ENCODE data around the gene GRK5. TPM values are rescaled to one million over a fixed set of nuclear protein-coding genes. Genes with fewer than 3 reads are reported as not detected.

Gene GRK5
- total RNA-seq, 1 experiment from 2014 or later: 4.8 TPM

DNA sequence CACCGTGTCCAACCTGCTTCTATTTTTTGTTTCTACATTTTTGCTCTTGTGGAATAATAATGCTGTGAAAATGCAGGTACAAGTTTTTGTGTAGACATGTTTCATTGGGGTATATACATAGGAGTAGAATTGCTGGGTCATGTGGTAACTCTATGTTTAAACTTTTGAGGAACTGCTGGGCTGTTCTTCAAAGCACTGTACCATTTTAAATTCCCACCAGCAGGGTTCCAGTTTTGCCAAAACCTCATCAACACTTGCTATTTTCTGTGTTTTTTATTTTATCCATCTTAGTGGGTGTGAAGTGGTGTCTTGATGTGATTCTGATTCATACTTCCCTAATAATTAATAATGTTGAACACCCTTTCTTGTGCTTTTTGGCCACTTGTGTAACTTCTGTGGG lies 196.6 kb downstream of the GRK5 start:
- no peak overlapping the region for H3K4me2 ChIP-seq
- H3K4me3 ChIP-seq: no peak overlapping the region
- H3K9me3 ChIP-seq (ENCODE audit: insufficient read depth, low read depth): no peaks in the 10 kb centered on the region
- no peaks in the 10 kb centered on the region for H3F3A ChIP-seq (ENCODE audit: insufficient read depth, low read depth)
- TF ChIP-seq EZH2 (IDR thresholded peaks at IDR 0.05; ENCODE audit: low read depth): no peak
- TF ChIP-seq, protein P1, sequence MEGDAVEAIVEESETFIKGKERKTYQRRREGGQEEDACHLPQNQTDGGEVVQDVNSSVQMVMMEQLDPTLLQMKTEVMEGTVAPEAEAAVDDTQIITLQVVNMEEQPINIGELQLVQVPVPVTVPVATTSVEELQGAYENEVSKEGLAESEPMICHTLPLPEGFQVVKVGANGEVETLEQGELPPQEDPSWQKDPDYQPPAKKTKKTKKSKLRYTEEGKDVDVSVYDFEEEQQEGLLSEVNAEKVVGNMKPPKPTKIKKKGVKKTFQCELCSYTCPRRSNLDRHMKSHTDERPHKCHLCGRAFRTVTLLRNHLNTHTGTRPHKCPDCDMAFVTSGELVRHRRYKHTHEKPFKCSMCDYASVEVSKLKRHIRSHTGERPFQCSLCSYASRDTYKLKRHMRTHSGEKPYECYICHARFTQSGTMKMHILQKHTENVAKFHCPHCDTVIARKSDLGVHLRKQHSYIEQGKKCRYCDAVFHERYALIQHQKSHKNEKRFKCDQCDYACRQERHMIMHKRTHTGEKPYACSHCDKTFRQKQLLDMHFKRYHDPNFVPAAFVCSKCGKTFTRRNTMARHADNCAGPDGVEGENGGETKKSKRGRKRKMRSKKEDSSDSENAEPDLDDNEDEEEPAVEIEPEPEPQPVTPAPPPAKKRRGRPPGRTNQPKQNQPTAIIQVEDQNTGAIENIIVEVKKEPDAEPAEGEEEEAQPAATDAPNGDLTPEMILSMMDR (conservative IDR thresholded peaks at IDR 0.05): no peak
- intact Hi-C loops (cut with micrococcal nuclease; ENCODE audit: unreplicated experiment): no loop called here
- no peaks in the 10 kb centered on the region for H4K20me1 ChIP-seq (ENCODE audit: insufficient read depth)
- no peaks in the 10 kb centered on the region for H3K27me3 ChIP-seq (ENCODE audit: insufficient read depth, low read depth)
- no peak for DNase-seq
- H3K79me2 ChIP-seq (ENCODE audit: low read depth): no peaks in the 10 kb centered on the region
- H3K9me2 ChIP-seq (ENCODE audit: insufficient read depth): no peaks in the 10 kb centered on the region
- CTCF ChIA-PET: no interaction called here
- BruUV-seq (replicated peaks): no TSS peak
- H3K36me3 ChIP-seq (ENCODE audit: low read depth): no peaks in the 10 kb centered on the region
- no peak overlapping the region for H2AFZ ChIP-seq
- no peak overlapping the region for H3K27ac ChIP-seq
- POLR2A ChIA-PET (ENCODE audit: unreplicated experiment): no interaction called here
- no peaks in the 10 kb centered on the region for H3K4me1 ChIP-seq (replicated peaks; ENCODE audit: insufficient read depth)

DNA sequence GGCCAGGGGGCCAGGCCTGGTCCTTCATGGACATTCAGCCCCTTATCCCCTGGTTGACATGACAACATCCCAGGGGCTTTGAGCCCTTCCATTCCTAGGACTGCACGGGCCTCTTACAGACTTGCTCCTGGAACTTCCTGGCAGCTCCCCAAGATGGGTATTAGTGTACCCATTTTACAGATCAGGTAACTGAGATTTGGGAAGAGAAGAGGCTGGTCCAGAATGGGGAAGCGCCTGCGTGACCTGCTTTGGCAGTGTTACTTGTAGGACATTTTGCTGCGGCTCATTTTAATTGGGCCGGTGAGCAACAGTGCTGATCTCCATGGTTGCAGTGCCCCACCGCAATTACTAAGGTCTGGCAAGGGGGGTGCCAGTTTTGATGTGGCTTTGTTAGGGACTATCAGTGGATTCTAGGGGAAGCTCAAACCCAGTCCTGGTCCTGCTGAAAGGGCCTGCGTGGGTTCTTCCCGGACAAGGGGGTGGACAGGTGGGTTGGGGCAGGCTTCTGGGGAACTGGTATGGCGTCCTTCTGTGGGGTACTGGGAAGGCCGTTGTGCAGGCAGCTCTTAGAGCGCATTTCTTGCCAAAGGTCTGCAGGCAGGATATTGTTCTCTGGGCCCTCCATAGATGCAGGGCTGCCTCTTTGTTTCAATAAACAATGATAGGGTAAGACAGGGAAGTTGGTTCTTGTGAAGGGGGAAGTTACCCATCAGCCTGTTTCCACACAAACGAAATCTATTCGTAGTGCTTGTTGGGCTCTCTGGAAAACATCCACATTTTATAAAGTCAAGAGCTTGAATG lies 197.5 kb downstream of the GRK5 start:
- intact Hi-C loops (cut with micrococcal nuclease; ENCODE audit: unreplicated experiment): no loop called here
- Histone ChIP-seq H4K20me1 (ENCODE audit: insufficient read depth) (no peaks in the 10 kb centered on the region), H3K4me3 (no peak overlapping the region), H3K36me3 (ENCODE audit: low read depth) (no peaks in the 10 kb centered on the region), H3K4me1 (replicated peaks; ENCODE audit: insufficient read depth) (no peaks in the 10 kb centered on the region), H3F3A (ENCODE audit: insufficient read depth, low read depth) (no peaks in the 10 kb centered on the region), H3K4me2 (no peak overlapping the region), H3K27me3 (ENCODE audit: insufficient read depth, low read depth) (no peaks in the 10 kb centered on the region), H3K27ac (no peak overlapping the region), H3K9me2 (ENCODE audit: insufficient read depth) (no peaks in the 10 kb centered on the region), H3K79me2 (ENCODE audit: low read depth) (no peaks in the 10 kb centered on the region), H2AFZ (no peak overlapping the region), H3K9me3 (ENCODE audit: insufficient read depth, low read depth) (no peaks in the 10 kb centered on the region)
- ChIA-PET POLR2A (ENCODE audit: unreplicated experiment) (no interaction called here), CTCF (no interaction called here)
- no TSS peak for BruUV-seq (replicated peaks)
- TF ChIP-seq EZH2 (IDR thresholded peaks at IDR 0.05; ENCODE audit: low read depth): no peak
- TF ChIP-seq, protein P1 (conservative IDR thresholded peaks at IDR 0.05): no peak
- DNase-seq: no peak

DNA sequence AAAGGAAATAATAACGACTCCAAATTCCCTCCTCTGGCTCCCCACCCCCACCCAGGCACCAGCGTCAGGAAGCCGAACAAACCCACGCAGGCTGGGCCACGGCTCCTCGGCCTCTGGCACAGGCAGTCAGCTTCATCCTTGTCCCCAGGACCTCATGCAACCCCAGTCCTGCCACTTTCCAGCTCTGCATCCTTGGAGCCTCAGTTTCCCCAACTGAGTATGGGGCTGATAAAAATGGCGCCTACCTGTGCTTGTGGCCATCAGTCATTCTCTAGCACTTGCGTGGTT lies 198.1 kb downstream of the GRK5 start:
- no peaks in the 10 kb centered on the region for H4K20me1 ChIP-seq (ENCODE audit: insufficient read depth)
- no peak overlapping the region for H2AFZ ChIP-seq
- H3K4me3 ChIP-seq: no peak overlapping the region
- intact Hi-C loops (cut with micrococcal nuclease; ENCODE audit: unreplicated experiment): no loop called here
- ChIA-PET CTCF (no interaction called here), POLR2A (ENCODE audit: unreplicated experiment) (no interaction called here)
- no peak for TF ChIP-seq EZH2 (IDR thresholded peaks at IDR 0.05; ENCODE audit: low read depth)
- TF ChIP-seq, protein P1 (conservative IDR thresholded peaks at IDR 0.05): no peak
- no peak for DNase-seq
- H3K27ac ChIP-seq: no peak overlapping the region
- H3K9me2 ChIP-seq (ENCODE audit: insufficient read depth): no peaks in the 10 kb centered on the region
- no peak overlapping the region for H3K4me2 ChIP-seq
- H3F3A ChIP-seq (ENCODE audit: insufficient read depth, low read depth): no peaks in the 10 kb centered on the region
- no peaks in the 10 kb centered on the region for H3K9me3 ChIP-seq (ENCODE audit: insufficient read depth, low read depth)
- no peaks in the 10 kb centered on the region for H3K36me3 ChIP-seq (ENCODE audit: low read depth)
- BruUV-seq (replicated peaks): no TSS peak
- H3K4me1 ChIP-seq (replicated peaks; ENCODE audit: insufficient read depth): no peaks in the 10 kb centered on the region
- H3K79me2 ChIP-seq (ENCODE audit: low read depth): no peaks in the 10 kb centered on the region
- H3K27me3 ChIP-seq (ENCODE audit: insufficient read depth, low read depth): no peaks in the 10 kb centered on the region

All from PC-9 (cell line).